Mucosa of stomach (tissue), 1 donor: ENCODE results near the gene CCNY.

Source experiments
- H3K27me3 ChIP-seq: one replicate; pipeline ENCODE4 v1.7.0; 2013; ENCODE audit warnings: mild to moderate bottlenecking, low read length; ENCODE audit not compliant: control insufficient read depth, insufficient read depth
- H3K36me3 ChIP-seq: one replicate; pipeline ENCODE4 v1.7.0; 2013; ENCODE audit warnings: low read length; ENCODE audit not compliant: control insufficient read depth, insufficient read depth
- H3K4me1 ChIP-seq: one replicate; pipeline ENCODE4 v1.7.0; 2013; ENCODE audit warnings: mild to moderate bottlenecking, low read length; ENCODE audit not compliant: control insufficient read depth, insufficient read depth
- H3K4me3 ChIP-seq: one replicate; pipeline ENCODE4 v1.7.0; 2013; ENCODE audit warnings: low read length
- H3K9ac ChIP-seq: one replicate; pipeline ENCODE4 v1.7.0; 2013; ENCODE audit warnings: mild to moderate bottlenecking, low read length, moderate library complexity
- H3K9me3 ChIP-seq: one replicate; pipeline ENCODE4 v1.7.0; 2013; ENCODE audit warnings: mild to moderate bottlenecking, low read length, moderate library complexity; ENCODE audit not compliant: control insufficient read depth
- donor health status: Pancreatic carcinoma.

The CCNY gene

GRCh38 chr10:35447693-35448407, 111.5 kb downstream of the CCNY start:
- H3K36me3 ChIP-seq = no peaks in the 10 kb centered on the region
- no peaks in the 10 kb centered on the region for H3K27me3 ChIP-seq
- H3K9me3 ChIP-seq = peaks cover 12% of the 10 kb centered on the region
- H3K4me1 ChIP-seq = peaks cover 39% of the 10 kb centered on the region
- H3K9ac ChIP-seq = no peak overlapping the region
- H3K4me3 ChIP-seq = no peak overlapping the region

- Histone ChIP-seq H3K36me3 (no peaks in the 10 kb centered on the region), H3K27me3 (no peaks in the 10 kb centered on the region), H3K4me1 (peaks cover 40% of the 10 kb centered on the region), H3K9ac (no peak overlapping the region), H3K9me3 (peaks cover 5% of the 10 kb centered on the region), H3K4me3 (no peak overlapping the region)
These were observed 112.7 kb downstream of the CCNY start for GRCh38 chr10:35448687-35449662.

DNA sequence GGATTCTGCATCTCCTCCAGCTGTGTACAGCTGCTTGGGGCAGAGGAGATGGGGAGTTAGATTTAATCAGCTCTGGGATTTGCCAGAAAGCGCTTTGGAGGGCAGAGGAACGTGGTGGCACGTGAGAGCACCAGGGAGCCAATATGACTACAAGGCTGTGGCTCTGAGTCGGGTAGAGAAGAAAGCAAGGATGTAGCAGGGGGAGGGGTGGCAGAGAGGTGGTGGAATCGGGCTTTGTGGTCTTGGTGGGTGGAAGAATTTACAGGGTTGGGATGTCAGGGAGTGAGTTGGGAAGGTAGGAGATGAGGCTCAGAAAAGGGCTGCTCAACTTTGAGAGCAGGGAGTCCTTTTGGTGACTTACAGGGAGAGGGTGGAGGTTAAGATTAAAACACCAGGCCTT, 113.6 kb downstream of the CCNY start:
- Histone ChIP-seq H3K9ac (no peak overlapping the region), H3K4me3 (no peak overlapping the region), H3K9me3 (no peaks in the 10 kb centered on the region), H3K27me3 (no peaks in the 10 kb centered on the region), H3K4me1 (peaks cover 46% of the 10 kb centered on the region), H3K36me3 (no peaks in the 10 kb centered on the region)

- H3K4me3 ChIP-seq = no peak overlapping the region
These were observed 115.1 kb downstream of the CCNY start for GRCh38 chr10:35451151-35452016.

DNA sequence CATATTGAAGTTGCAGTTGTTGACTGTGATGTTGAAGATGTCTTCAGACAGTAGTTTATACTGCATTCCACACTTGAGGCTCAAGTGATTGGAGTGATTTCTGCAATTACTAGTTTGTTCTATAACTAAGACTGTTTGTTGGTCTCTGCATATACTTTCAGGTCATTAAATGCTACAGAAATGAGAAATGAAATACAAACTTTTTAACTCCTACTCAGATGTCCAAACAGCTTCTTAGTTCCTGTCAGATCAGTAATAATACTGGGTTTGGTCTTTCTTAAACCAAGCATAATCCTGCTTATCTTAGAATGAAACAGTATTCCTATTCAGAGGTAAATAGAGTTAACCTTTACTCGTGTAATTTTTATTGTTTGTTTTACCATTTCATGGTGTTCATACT, 115.9 kb downstream of the CCNY start:
- Histone ChIP-seq H3K4me1 (peaks cover 45% of the 10 kb centered on the region), H3K4me3 (no peak overlapping the region), H3K27me3 (no peaks in the 10 kb centered on the region), H3K9me3 (no peaks in the 10 kb centered on the region), H3K36me3 (no peaks in the 10 kb centered on the region), H3K9ac (no peak overlapping the region)

More at GRCh38 chr10:35451151-35452016, 115.1 kb downstream of the CCNY start:
- H3K36me3 ChIP-seq = no peaks in the 10 kb centered on the region
- H3K9ac ChIP-seq = no peak overlapping the region
- no peaks in the 10 kb centered on the region for H3K9me3 ChIP-seq
- peaks cover 46% of the 10 kb centered on the region for H3K4me1 ChIP-seq
- no peaks in the 10 kb centered on the region for H3K27me3 ChIP-seq

DNA sequence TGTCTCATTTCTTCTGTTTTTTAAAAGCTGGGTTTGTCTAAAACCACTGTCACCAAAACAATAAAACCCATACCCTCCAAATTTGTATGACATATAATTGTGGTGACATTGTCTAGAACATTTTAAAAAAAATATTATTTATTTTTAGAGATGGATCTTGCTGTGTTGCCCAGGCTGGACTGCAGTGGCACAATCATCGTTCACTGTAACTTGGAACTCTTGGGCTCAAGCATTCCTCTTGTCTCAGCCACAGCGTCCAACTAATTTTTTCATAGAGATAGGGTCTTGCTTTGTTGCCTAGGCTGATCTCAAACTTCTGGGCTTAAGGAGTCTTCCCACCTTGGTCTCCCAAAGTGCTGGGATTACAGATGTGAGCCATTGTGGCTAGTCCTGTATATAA, 116.5 kb downstream of the CCNY start:
- Histone ChIP-seq H3K4me1 (peaks cover 39% of the 10 kb centered on the region), H3K4me3 (no peak overlapping the region), H3K9me3 (no peaks in the 10 kb centered on the region)

DNA sequence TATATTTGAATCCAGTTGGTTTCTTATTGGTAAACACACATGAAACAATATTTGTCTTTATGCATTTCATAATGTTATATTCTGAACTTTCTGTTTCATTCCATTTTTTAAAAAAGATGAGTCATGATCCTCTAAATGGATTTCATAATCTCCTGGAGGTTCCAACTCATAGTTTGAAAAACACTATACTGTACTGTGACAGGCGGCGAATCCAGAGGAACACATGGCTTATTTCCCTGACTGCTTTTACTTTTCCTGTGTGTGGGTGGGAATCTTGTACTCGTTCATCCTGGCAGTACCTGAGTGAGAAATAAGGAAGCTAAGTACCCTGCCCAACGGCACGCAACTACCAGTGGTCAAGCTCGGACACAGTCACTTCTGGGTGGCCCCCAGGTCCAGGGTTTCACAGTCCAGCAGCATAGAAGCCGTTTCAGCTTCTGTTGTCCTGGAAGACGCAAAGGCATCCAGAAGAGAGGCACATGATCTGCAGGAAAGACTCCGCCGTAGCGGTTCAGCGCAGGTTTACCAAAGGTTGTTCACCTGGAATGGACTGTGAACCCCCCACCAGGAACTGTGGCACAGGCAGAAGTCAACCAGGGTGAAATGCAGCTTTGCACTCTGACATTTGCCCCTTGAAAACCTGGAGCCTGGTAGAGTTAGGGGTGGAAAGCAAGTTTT, 117.7 kb downstream of the CCNY start:
- H3K9me3 ChIP-seq = no peaks in the 10 kb centered on the region
- no peak overlapping the region for H3K4me3 ChIP-seq
- H3K9ac ChIP-seq = no peak overlapping the region
- peaks cover 27% of the 10 kb centered on the region for H3K4me1 ChIP-seq
- no peaks in the 10 kb centered on the region for H3K36me3 ChIP-seq
- no peaks in the 10 kb centered on the region for H3K27me3 ChIP-seq

More for the DNA sequence above, 116.5 kb downstream of the CCNY start:
- H3K9ac ChIP-seq = no peak overlapping the region
- H3K27me3 ChIP-seq = no peaks in the 10 kb centered on the region
- no peaks in the 10 kb centered on the region for H3K36me3 ChIP-seq

GRCh38 chr10:35456153-35456720, 119.9 kb downstream of the CCNY start:
- Histone ChIP-seq H3K36me3 (no peaks in the 10 kb centered on the region), H3K9ac (no peak overlapping the region), H3K4me1 (peaks cover 14% of the 10 kb centered on the region), H3K9me3 (no peaks in the 10 kb centered on the region), H3K27me3 (no peaks in the 10 kb centered on the region), H3K4me3 (no peak overlapping the region)

GRCh38 chr10:35456784-35457183, 120.5 kb downstream of the CCNY start:
- H3K4me3 ChIP-seq = no peak overlapping the region
- H3K27me3 ChIP-seq = no peaks in the 10 kb centered on the region
- peaks cover 8% of the 10 kb centered on the region for H3K4me1 ChIP-seq
- H3K9ac ChIP-seq = no peak overlapping the region
- no peaks in the 10 kb centered on the region for H3K36me3 ChIP-seq
- no peaks in the 10 kb centered on the region for H3K9me3 ChIP-seq

- Histone ChIP-seq H3K4me3 (no peak overlapping the region), H3K9me3 (no peaks in the 10 kb centered on the region), H3K27me3 (no peaks in the 10 kb centered on the region), H3K4me1 (peaks cover 21% of the 10 kb centered on the region), H3K36me3 (no peaks in the 10 kb centered on the region), H3K9ac (no peak overlapping the region)
These were observed 122.5 kb downstream of the CCNY start for GRCh38 chr10:35458500-35459448.
